NT2/D1 (cell line): ENCODE results near the gene UCKL1.

ENCODE experiments used
- YY1 ChIP-seq: IDR thresholded peaks from 2 replicates; pipeline ENCODE4 v1.6.1; 2011; ENCODE audit not compliant: insufficient read length, insufficient read depth
- ZNF274 ChIP-seq: IDR thresholded peaks from 2 replicates; pipeline ENCODE4 v1.6.1; 2011; ENCODE audit warnings: mild to moderate bottlenecking, low read depth, low read length

DNA sequence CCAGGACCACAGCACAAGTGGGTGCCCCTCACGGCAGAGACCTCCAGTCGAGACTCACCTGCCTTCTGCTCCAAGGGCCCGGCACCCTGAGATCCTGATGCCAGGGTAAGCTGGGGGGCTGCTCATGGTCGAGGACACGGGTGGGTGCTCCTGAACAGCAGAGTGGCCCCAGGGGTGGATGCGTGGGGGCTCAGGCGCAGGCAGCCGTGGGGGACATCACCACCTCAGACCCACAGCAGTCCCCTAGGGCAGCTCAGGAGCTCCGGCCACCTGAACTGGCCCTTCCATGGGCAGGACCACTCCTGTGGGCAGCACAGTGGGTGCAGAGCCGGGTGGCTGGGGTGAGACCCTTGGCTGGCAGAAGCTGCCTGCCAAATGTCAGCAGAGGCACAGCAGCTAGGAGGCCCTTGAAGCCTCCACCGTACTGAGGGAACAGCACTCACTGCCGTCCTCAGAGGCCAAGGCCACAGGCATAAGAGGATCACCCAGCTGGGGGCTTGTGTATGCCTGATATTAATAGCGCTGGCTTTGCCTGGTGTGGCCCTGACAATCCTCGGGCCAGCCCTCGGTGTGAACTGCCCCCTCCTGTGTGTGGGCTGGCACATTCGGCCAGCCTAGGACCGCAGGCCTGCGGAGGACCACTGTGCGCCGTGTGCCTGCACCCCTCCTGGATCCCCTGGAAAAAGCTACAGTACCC, 5.4 kb downstream of the UCKL1 start:
- TF ChIP-seq YY1 (no peak), ZNF274 (no peak)
